GM18951 (cell line): ENCODE measurements around the gene ADAMTS13.

Experiments
- POLR2A ChIP-seq: IDR thresholded peaks from 4 replicates; pipeline ENCODE4 v1.6.1; 2011; ENCODE audit warnings: mild to moderate bottlenecking; ENCODE audit not compliant: insufficient read length, insufficient read depth; ENCODE audit errors: extremely low read depth
- in situ Hi-C: fragments of 300-500 bp; cut with MboI; formaldehyde crosslinking; loops from one replicate; pipeline ENCODE4 v1.12.0; 2022; ENCODE audit warnings: low sequenced_read_pairs, mixed read lengths, inconsistent platforms; ENCODE audit not compliant: unreplicated experiment

ADAMTS13 gene

DNA sequence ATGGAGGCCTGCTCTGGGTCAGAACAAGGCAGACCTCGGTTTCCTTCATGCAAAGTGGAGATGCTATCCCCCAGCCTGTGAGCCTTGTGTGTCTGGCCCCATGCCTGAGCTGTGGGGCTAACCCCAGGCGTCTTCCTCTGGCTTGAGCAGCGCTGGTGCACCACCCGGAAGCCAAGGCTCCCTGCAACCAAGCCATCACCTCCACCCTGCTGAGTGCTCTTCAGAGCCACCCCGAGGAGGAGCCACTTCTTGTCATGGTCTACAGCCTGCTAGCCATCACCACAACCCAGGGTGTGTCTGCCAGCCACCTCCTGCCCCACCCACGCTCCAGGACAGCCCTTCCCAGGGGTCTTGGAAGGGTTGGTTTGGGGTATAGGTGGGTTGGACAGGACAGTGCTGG lies 20.6 kb upstream of the ADAMTS13 start:
- TF ChIP-seq POLR2A: no peak
- in situ Hi-C loops: no loop called here

DNA sequence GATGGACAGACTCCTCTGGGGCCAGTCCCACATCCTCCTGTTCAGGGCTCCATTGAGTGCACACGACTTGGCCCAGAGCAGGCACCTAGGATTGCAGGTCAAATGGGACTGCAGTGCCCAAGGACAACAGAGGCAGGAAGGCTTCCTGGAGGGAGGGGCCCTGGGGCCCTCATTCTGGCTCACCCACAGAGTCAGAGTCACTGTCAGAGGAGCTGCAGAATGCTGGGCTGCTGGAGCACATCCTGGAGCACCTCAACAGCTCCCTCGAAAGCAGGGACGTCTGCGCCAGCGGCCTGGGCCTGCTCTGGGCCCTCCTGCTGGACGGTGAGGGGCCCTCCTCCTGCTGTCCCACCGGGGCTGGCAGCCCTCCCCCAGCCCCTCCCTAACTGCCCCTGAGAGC lies 19.5 kb upstream of the ADAMTS13 start:
- in situ Hi-C loops: no loop called here
- no peak for TF ChIP-seq POLR2A

DNA sequence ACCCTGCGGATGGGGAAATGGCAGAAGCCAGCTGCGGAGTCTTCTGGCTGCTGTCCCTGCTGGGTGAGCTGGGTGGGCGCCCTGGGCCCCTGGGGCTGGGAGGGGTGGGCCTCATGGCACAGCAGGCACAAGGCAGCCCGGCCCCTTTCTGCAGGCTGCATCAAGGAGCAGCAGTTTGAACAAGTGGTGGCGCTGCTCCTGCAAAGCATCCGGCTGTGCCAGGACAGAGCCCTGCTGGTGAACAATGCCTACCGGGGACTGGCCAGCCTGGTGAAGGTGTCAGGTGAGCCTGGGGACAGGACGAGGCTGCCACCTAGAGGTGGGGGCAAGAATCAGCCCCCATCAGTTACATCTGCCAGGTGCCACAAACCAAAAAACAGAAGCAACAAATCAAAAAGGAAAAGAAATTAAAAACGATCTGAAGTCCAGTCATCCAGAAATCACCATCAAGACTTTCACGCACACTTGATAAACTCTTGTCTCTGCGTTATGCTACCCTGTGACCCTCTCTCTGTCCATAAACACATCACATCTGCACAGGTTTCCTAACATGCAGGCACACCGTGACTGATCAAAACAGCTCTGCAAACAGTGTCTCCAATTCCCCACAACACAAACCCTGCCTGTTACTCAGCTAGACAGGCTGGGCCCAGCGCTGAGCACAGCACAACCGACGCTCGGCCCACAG lies 18.3 kb upstream of the ADAMTS13 start:
- TF ChIP-seq POLR2A: no peak

DNA sequence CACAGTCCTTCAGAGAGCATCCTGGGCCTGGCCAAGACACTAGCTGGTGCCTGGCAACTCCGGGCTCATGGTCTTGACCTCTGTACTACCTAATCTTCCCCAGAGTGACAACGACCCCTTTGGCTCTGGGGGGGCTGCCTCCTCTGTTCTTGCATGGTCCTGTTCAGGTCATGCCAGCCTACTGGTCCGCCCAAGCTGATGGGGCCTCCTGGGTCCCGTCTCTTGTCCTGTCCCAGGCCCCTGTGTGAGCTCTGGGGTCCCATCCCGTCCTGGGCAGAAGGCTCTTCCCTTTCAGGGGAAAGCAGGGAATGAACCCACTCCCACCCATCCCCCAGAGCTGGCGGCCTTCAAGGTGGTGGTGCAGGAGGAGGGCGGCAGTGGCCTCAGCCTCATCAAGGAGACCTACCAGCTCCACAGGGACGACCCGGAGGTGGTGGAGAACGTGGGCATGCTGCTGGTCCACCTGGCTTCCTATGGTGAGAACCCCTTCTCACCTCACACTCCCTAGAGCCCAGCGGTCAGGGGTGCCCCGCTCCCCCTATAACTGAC lies 17.6 kb upstream of the ADAMTS13 start:
- no peak for TF ChIP-seq POLR2A
- in situ Hi-C loops: no loop called here

More for the DNA sequence above, 18.3 kb upstream of the ADAMTS13 start:
- in situ Hi-C loops: no loop called here

DNA sequence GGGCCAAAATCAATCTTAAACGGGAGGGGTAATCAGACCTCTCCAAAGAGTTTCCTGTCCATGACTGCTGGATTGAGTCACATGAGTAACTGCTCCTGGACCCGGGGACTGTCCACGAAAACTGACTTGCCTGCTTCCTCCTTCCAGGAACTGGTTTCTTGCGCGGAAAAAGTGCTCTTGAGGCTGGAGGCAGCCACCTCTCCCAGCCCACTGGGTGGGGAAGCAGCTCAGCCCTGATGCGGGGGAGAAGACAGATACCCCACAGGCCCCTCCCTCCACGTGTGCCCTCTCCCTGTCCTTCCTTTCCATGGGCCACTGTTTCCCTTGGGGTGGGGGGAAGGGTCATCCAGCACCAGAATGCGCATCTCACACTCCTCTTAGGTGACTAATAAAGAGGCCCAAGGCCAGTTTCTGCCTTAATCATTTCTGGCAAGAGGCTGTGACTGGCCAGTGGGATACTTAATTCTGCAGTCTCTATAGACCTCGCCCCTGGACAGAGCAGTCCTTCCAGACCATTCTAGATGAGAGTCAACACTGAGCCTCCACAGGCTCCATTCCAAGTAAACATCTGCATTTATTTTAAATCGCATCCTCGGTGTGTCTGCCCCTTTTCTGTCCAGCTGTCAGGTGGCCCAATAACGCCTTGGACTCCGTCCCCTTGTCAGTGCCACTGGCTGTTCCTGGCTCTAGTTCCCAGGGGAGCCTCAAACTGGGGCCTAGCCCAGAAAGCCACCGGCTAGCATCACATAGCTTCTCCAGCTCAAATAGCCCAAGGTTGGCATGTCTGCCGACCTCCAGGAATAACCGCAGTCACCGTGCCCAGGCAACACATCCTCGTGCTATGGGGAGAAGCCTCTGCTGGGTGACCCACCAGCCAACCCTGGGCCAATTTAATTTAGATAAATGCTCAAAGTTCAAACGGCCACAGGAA lies 16.4 kb upstream of the ADAMTS13 start:
- in situ Hi-C loops: no loop called here
- TF ChIP-seq POLR2A: no peak

DNA sequence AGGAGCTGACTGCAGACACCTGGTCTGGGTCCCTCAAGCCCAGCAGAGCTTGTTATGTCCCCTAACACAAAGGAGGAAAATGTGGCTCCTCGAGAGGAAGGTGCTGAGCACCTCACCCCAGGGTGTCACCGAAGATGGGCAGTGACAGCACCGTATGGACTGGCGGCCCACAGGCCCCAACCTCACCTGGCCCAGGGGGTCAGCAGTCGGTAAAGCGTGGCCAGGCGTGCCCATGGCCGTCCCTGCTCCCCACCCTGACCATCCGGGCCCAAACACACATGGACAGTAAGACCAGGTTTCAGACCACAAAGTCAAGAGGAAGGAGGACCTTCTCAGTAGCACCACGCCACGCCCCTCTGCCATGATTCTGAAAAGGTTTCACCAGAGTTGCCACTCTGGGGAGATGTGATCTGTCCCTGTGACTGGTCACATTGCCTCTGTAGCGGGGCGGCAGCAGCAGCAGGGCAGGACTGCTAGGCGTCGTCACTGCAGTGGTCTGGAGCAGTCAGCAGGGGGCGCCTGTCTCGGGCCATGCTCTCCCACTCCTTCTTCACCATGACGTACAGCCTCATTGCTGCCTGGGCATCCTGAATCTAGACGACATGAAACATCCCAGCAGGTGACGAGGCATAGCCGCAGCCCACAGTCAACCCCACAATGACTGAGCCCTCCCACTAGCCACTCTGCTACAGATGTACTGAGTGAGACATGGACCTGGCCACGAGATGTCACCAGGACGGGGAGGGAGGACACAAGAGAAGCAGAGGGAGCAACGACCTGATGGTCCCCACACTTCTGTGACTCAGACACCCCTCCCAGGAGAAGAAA lies 15.5 kb upstream of the ADAMTS13 start:
- in situ Hi-C loops: no loop called here

DNA sequence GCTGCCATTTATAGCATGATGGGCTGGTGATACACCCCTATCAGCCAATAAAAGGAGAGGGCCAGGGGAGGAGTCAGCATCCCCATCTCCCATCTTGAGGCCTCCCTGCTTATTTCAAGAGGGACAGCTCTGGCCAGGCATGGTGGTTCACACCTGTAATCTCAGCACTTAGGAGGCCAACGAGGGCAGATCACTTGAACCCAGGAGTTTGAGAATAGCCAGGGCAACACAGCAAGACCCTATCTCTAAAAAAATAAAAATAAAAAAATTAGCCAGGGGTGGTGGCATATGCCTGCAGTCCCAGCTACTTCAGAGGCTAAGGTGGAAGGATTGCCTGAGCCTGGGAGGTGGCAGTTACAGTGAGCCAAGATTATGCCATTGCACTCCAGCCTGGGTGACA lies 14.1 kb upstream of the ADAMTS13 start:
- in situ Hi-C loops: no loop called here
- no peak for TF ChIP-seq POLR2A

More for the DNA sequence above, 15.5 kb upstream of the ADAMTS13 start:
- TF ChIP-seq POLR2A: peak; percentile 18

DNA sequence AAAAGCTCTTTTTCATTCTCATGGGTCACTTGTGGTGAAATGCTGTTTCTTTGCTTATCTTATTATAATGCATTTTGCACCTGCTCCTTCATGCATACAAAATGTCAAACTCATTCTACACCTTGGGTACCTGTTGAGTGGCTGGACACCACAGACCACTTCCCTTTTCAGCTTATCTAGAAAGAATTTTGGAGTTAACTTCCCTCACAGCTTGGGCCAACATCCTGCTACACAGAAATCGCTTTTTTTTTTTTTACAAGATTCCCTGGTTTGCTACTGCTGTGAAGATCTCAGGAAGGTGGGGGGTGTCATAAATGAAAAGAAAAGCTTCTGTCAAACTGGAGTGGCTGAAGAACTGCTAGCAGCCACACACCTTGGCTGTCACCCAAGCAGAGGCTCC lies 7.0 kb upstream of the ADAMTS13 start:
- in situ Hi-C loops: no loop called here
- TF ChIP-seq POLR2A: no peak

DNA sequence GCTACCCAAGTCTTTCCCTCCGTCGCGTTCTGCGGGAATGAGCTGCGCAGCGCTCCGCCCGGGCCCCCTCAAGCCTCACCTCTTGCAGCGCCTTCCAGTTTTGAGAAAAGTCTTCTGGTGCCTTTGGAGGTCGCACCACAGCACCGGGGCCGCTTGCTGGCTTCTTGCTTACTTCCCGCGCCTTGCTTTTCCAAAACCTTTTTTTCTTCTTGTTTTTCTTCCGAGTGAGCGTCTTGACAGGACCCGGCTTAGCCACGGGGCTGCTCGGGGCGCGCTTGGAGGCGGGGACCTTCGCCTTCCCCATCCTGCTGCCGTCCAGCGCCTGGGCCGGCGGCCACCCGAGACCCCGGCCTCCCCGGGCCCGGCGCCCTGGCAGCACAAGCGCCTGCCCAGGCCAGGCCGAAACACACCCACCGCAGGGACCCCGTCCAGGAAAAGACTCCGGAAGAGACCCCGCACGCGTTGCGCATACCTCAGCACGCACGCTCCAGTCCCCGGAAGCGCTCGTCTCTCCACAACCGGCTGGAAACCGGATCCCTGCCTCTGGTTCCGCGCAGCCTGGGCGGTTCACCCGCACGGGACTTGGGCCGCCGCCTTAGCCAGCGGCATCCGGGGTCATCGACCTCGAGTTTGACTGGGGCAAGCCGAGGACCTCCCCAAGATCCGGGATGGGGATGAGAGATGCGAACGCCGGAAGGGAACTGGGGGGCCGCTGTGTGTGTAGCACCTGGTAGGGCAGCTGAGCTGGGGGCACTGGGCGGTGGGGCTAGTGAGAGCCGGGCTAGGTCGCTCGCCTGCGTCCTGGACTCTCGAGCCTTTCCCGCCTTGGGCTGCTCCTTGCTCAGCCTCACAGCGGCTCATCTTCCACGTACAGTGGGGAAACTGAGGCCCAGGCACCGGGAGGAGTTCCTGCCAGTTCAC lies 4.4 kb upstream of the ADAMTS13 start, which contains the start of gene REXO4:
Gene REXO4, minus strand, starts transcription at position 470 of the 921 bp plus-strand sequence. Its CDS starts 166 bp downstream, at position 304.
- in situ Hi-C loops: no loop called here
- peak; percentile 61 for TF ChIP-seq POLR2A

DNA sequence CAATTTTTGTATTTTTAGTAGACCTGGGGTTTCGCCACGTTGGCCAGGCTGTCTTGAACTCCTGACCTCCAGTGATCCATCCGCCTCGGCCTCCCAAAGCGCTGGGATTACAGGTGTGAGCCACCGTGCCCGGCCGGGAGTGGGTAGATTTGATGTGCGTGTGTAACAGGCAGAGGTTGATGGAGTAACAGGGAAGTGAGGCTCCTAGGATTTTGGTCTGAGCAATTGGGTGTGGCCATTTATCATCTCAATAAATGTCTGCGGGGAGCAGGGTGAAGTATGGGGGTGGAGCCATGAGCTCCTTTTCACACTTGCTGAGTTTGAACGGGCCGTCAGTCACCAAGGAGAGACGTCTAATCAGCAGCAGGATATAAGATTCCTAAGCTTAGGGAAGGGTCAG lies 3.2 kb upstream of the ADAMTS13 start:
- in situ Hi-C loops: no loop called here
- no peak for TF ChIP-seq POLR2A

DNA sequence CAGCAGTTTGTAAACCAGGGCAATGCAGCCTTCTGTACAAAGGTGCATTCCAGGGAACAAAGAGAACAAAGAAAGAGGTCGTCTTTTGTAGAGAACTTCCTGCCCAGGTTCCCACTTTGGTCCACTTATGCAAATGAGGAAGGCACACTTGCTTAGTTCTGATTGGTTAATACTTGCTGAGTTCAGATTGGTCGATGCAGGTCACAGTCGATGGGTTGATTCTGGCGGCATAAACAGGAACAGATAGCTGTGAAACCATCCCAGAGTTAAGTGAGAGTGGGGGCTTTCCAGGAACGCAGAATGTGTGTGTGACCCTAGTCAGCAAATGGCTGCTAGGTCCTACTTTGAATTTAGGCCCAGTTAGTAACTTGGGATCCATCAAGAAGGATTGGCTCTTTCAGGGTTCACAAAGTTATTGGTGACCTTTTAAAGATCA lies 1.8 kb upstream of the ADAMTS13 start:
- in situ Hi-C loops: no loop called here
- peak; percentile 34 for TF ChIP-seq POLR2A

DNA sequence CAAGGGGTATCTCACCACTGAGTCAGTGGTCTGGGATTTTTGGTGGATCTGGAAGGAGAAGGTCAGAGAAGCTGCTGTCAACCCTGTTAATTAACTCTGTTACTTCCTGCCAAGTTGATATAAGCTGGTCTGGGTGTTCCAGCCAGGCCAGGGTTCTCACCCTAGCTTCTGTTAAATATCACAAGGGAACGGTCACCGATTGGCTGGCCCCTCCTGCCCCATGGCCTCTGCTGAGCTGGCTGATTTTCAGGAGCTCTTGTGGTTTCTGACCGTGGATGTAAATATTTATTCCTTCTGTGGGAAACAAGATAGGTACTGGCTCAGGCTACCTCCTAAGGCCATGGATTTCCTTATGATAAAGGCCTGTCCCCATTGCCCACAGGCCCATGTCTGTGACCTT lies 1.0 kb downstream of the ADAMTS13 start:
- TF ChIP-seq POLR2A: no peak
- in situ Hi-C loops: no loop called here

DNA sequence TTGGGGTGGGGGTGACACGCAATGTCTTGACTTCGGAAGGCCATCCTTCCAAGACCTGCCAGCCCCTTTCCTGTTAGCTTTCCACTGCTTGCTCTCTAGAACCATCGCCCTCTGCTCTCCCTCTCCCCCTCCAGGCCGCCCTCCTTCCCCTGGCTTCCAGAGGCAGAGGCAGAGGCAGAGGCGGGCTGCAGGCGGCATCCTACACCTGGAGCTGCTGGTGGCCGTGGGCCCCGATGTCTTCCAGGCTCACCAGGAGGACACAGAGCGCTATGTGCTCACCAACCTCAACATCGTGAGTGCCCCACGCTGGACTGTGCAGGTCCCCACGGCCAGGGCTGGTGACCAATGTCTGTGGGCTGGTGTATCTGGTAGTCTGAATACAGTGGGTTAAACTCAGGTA lies 2.0 kb downstream of the ADAMTS13 start:
- in situ Hi-C loops: no loop called here
- no peak for TF ChIP-seq POLR2A
